Trophoblast cell (in vitro differentiated cells and primary cell): ENCODE results near the gene ELL2.
"Not testable (repeated sequence)": the region's sequence is repeated elsewhere in the genome, so short reads cannot be mapped to it uniquely, and the experiment has no call there.

ENCODE experiments used
- DNase-seq, 2 donors: peaks; one replicate each; pipeline ENCODE4 v3.0.0-alpha.2; 2016
- H2AFZ ChIP-seq: 2 replicates; pipeline ENCODE4 v1.6.1; 2013; ENCODE audit warnings: low read length, moderate library complexity, mild to moderate bottlenecking; ENCODE audit not compliant: insufficient read depth, poor library complexity
- H2AK5ac ChIP-seq: 2 replicates; pipeline ENCODE4 v1.6.1; 2013; ENCODE audit warnings: mild to moderate bottlenecking, low read length
- H2BK120ac ChIP-seq: 2 replicates; pipeline ENCODE4 v1.6.1; 2013; ENCODE audit warnings: low read length, mild to moderate bottlenecking, moderate library complexity; ENCODE audit not compliant: insufficient read depth, poor library complexity
- H2BK12ac ChIP-seq: 2 replicates; pipeline ENCODE4 v1.6.1; 2013; ENCODE audit warnings: mild to moderate bottlenecking, low read length, moderate library complexity
- H2BK5ac ChIP-seq: 2 replicates; pipeline ENCODE4 v1.6.1; 2013; ENCODE audit warnings: low read length, low read depth, moderate library complexity, mild to moderate bottlenecking; ENCODE audit not compliant: poor library complexity
- H3K14ac ChIP-seq: 2 replicates; pipeline ENCODE4 v1.6.1; 2013; ENCODE audit warnings: mild to moderate bottlenecking, low read length
- H3K18ac ChIP-seq: 2 replicates; pipeline ENCODE4 v1.6.1; 2013; ENCODE audit warnings: mild to moderate bottlenecking, low read length
- H3K23ac ChIP-seq: 2 replicates; pipeline ENCODE4 v1.6.1; 2013; ENCODE audit warnings: low read length
- H3K27ac ChIP-seq: 2 replicates; pipeline ENCODE4 v1.5.1; 2013; ENCODE audit warnings: low read depth, mild to moderate bottlenecking, inconsistent platforms, low read length, moderate library complexity
- H3K27me3 ChIP-seq: 2 replicates; pipeline ENCODE4 v1.6.1; 2013; ENCODE audit warnings: inconsistent platforms, mild to moderate bottlenecking, low read length, moderate library complexity; ENCODE audit not compliant: insufficient read depth
- H3K36me3 ChIP-seq, 2 experiments: 1 replicate in 1 of 2; 2 replicates in 1 of 2; pipeline ENCODE4 v1.6.1; 2013; ENCODE audit warnings: low read length in 2 of 2, mild to moderate bottlenecking in 2 of 2, moderate library complexity in 1 of 2; ENCODE audit not compliant: insufficient read depth in 2 of 2, control insufficient read depth in 1 of 2
- H3K4ac ChIP-seq: 2 replicates; pipeline ENCODE4 v1.6.1; 2013; ENCODE audit warnings: low read depth, mild to moderate bottlenecking, low read length, moderate library complexity
- H3K4me1 ChIP-seq, 2 experiments: 1 replicate in 1 of 2; 2 replicates in 1 of 2; pipeline ENCODE4 v1.6.1; 2013; ENCODE audit warnings: low read length in 2 of 2, mild to moderate bottlenecking in 2 of 2, moderate library complexity in 1 of 2; ENCODE audit not compliant: insufficient read depth in 2 of 2, control insufficient read depth in 1 of 2
- H3K4me2 ChIP-seq: 2 replicates; pipeline ENCODE4 v1.6.1; 2013; ENCODE audit warnings: inconsistent platforms, mild to moderate bottlenecking, low read length, moderate library complexity
- H3K4me3 ChIP-seq: 2 replicates; pipeline ENCODE4 v1.5.1; 2013; ENCODE audit warnings: mild to moderate bottlenecking, low read depth, low read length, inconsistent platforms
- H3K79me1 ChIP-seq: one replicate; pipeline ENCODE4 v1.6.1; 2013; ENCODE audit warnings: low read length
- H3K79me2 ChIP-seq: 2 replicates; pipeline ENCODE4 v1.6.1; 2013; ENCODE audit warnings: low read length, mild to moderate bottlenecking; ENCODE audit not compliant: control insufficient read depth, insufficient read depth, poor library complexity
- H3K9ac ChIP-seq: 2 replicates; pipeline ENCODE4 v1.6.1; 2013; ENCODE audit warnings: mild to moderate bottlenecking, low read length
- H3K9me3 ChIP-seq: 2 replicates; pipeline ENCODE4 v1.6.1; 2013; ENCODE audit warnings: low read depth, mild to moderate bottlenecking, control low read depth, inconsistent platforms, low read length; ENCODE audit not compliant: insufficient read depth
- H4K12ac ChIP-seq: 2 replicates; pipeline ENCODE4 v1.6.1; 2013; ENCODE audit warnings: low read depth, mild to moderate bottlenecking, low read length, moderate library complexity
- H4K8ac ChIP-seq: 2 replicates; pipeline ENCODE4 v1.6.1; 2013; ENCODE audit warnings: low read depth, mild to moderate bottlenecking, low read length, moderate library complexity
- H4K91ac ChIP-seq: one replicate; pipeline ENCODE4 v1.6.1; 2013; ENCODE audit warnings: low read depth, mild to moderate bottlenecking, low read length, moderate library complexity
- WGBS: extraction: QIAGEN DNeasy Blood & Tissue Kit; methylation state at CpG from one replicate; pipeline ENCODE4 v1.1.7; 2013; ENCODE audit warnings: missing lambda C conversion rate; ENCODE audit not compliant: insufficient read length, insufficient coverage; ENCODE audit errors: extremely low coverage; 5-methylcytosine and 5-hydroxymethylcytosine counted together

Gene ELL2

DNA sequence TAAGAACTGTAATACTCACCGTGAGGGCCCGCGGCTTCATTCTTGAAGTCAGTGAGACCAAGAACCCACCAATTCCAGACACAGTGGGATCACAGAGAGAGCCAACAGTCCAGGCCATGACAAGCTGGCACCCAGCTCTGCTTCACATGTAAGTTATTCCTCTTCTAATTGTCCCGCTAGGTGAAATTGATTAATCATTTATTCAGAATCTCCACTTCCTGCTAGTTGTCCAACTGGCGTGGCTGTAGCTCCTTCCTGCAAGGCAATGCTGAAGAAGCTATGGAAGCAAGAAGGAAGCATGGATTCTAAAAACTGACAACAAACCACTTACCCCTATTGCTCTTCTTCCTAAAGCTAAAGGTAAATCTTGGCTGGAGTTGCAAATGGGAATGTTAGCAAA, 109.1 kb downstream of the ELL2 start:
- Histone ChIP-seq H3K4me1 (peaks cover 11 to 14% of the 10 kb centered on the region in 2 experiments), H3K36me3 (no peaks in the 10 kb centered on the region), H2BK12ac (no peak overlapping the region)

DNA sequence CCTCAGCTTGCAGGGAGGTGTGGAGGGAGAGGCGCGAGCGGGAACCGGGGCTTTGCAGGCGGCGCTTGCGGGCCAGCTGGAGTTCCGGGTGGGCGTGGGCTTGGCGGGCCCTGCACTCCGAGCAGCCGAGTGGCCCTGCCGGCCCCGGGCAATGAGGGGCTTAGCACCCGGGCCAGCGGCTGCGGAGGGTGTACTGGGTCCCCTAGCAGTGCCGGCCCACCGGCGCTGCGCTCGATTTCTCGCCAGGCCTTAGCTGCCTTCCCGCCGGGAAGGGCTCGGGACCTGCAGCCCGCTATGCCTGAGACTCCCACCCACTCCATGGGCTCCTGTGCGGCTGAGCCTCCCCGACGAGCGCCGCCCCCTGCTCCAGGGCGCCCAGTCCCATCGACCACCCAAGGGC, 110.5 kb downstream of the ELL2 start:
- not testable (repeated sequence) for H2BK5ac ChIP-seq, H3K9ac ChIP-seq, H2AK5ac ChIP-seq, H3K14ac ChIP-seq, H3K9me3 ChIP-seq, H2BK12ac ChIP-seq, H4K8ac ChIP-seq, H4K12ac ChIP-seq, H3K27me3 ChIP-seq, H4K91ac ChIP-seq, H3K27ac ChIP-seq, DNase-seq, H3K23ac ChIP-seq, H3K36me3 ChIP-seq, H3K4ac ChIP-seq, H3K18ac ChIP-seq, H2AFZ ChIP-seq, H3K4me2 ChIP-seq, H3K4me3 ChIP-seq, H3K4me1 ChIP-seq, H3K79me1 ChIP-seq, H3K79me2 ChIP-seq, H2BK120ac ChIP-seq
- WGBS = no CpG with 5 or more reads among the region's 34 CpGs

More for the DNA sequence above, 109.1 kb downstream of the ELL2 start:
- no peak overlapping the region for H4K12ac ChIP-seq
- H2AFZ ChIP-seq = no peak overlapping the region
- H3K9me3 ChIP-seq = peaks cover 3% of the 10 kb centered on the region
- no peak overlapping the region for H2BK120ac ChIP-seq
- H2BK5ac ChIP-seq = no peak overlapping the region
- no peak overlapping the region for H3K14ac ChIP-seq
- no peak overlapping the region for H4K8ac ChIP-seq
- H3K4me3 ChIP-seq = no peak overlapping the region
- H3K4me2 ChIP-seq = no peak overlapping the region
- no peak overlapping the region for H3K23ac ChIP-seq
- H3K4ac ChIP-seq = no peak overlapping the region
- H2AK5ac ChIP-seq = no peak overlapping the region
- DNase-seq = no peak
- H3K79me1 ChIP-seq = peaks cover 11% of the 10 kb centered on the region
- no peak overlapping the region for H3K27ac ChIP-seq
- H4K91ac ChIP-seq = no peak overlapping the region
- WGBS = no CpG with 5 or more reads among the region's 5 CpGs
- no peak overlapping the region for H3K9ac ChIP-seq
- H3K18ac ChIP-seq = no peak overlapping the region
- no peaks in the 10 kb centered on the region for H3K27me3 ChIP-seq
- H3K79me2 ChIP-seq = peaks cover 4% of the 10 kb centered on the region

DNA sequence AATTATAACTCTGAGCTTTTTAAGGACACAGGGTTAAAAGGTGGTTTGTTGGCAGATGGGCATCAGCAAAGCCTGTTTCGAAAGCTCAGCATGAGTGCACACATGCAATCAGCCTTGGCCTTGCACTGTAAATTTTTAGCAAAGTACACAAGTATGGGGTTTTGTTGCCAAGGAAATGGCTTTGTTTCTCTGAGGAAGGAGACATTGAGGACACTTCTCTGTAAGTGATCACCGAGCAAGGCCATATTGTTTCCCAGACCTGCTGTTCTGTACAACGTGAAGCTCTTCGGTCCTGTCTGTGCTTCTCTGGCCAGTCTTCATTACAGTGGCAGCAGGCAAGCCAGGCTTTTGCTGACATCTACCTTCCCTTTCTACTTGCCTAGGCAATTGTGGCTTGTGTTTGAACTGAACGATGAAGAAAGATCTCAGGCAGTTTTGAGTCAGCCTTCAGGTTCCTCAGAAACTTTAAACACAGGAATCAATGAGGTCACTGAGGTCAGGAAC, 111.2 kb downstream of the ELL2 start:
- Histone ChIP-seq H2BK120ac (no peak overlapping the region), H3K14ac (no peak overlapping the region)

DNA sequence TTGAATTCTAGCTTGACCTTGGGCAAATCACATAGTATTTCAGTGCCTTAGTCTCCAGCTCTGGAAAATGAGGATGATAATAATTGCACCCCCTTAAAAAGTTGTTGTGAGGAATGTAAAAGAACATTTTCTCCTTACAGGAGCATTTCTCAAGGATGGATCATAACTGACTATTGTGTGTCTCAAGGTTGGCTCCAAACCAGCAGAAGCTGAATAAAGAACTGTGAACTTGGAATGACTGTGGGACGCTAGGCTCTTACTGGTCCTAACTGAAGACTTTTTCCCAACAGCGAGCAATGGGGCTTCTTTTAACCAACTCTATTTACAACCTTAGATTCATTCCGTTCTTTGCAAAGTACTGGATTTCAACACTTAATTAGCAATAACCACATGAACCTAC, 113.0 kb downstream of the ELL2 start:
- H3K36me3 ChIP-seq = no peaks in the 10 kb centered on the region
- no peak overlapping the region for H3K14ac ChIP-seq
- H3K23ac ChIP-seq = no peak overlapping the region
- peaks cover 0 to 7% of the 10 kb centered on the region in 2 experiments for H3K4me1 ChIP-seq
- no peak overlapping the region for H4K12ac ChIP-seq
- no peaks in the 10 kb centered on the region for H3K27me3 ChIP-seq
- H3K9ac ChIP-seq = no peak overlapping the region
- DNase-seq = no peak
- H3K27ac ChIP-seq = no peak overlapping the region
- no peaks in the 10 kb centered on the region for H3K79me1 ChIP-seq
- no peak overlapping the region for H4K8ac ChIP-seq
- H2AK5ac ChIP-seq = no peak overlapping the region
- H2BK5ac ChIP-seq = no peak overlapping the region
- no peak overlapping the region for H2BK12ac ChIP-seq
- no peak overlapping the region for H2AFZ ChIP-seq
- H2BK120ac ChIP-seq = no peak overlapping the region
- H3K9me3 ChIP-seq = no peaks in the 10 kb centered on the region
- H3K4me2 ChIP-seq = no peak overlapping the region
- no peaks in the 10 kb centered on the region for H3K79me2 ChIP-seq
- H4K91ac ChIP-seq = no peak overlapping the region
- no peak overlapping the region for H3K4ac ChIP-seq
- no peak overlapping the region for H3K18ac ChIP-seq
- no peak overlapping the region for H3K4me3 ChIP-seq
- WGBS = no CpG with 5 or more reads among the region's 3 CpGs

More for the DNA sequence above, 111.2 kb downstream of the ELL2 start:
- Histone ChIP-seq H3K18ac (no peak overlapping the region), H3K79me1 (no peaks in the 10 kb centered on the region), H4K8ac (no peak overlapping the region), H3K9ac (no peak overlapping the region), H3K79me2 (no peaks in the 10 kb centered on the region), H3K27me3 (no peaks in the 10 kb centered on the region), H3K9me3 (peaks cover 3% of the 10 kb centered on the region), H3K27ac (no peak overlapping the region), H2AFZ (no peak overlapping the region), H2BK12ac (no peak overlapping the region), H3K4me1 (peaks cover 0 to 7% of the 10 kb centered on the region in 2 experiments), H2AK5ac (no peak overlapping the region), H4K12ac (no peak overlapping the region), H2BK5ac (no peak overlapping the region), H3K4ac (no peak overlapping the region), H3K4me2 (no peak overlapping the region), H3K4me3 (no peak overlapping the region), H3K36me3 (no peaks in the 10 kb centered on the region), H3K23ac (no peak overlapping the region), H4K91ac (no peak overlapping the region)
- no peak for DNase-seq
- WGBS = no CpG with 5 or more reads among the region's 5 CpGs
